Activated CD4-positive, CD25-positive, alpha-beta regulatory T cell treated with anti-CD3 and anti-CD28 coated beads, Interleukin-2, amount 50 U/mL, for 16 hours (primary cell): ENCODE data around the gene ZNF32.
"Not testable (repeated sequence)": the region's sequence is repeated elsewhere in the genome, so short reads cannot be mapped to it uniquely, and the experiment has no call there.

Source experiments
- DNase-seq: peaks from one replicate; pipeline ENCODE4 v3.0.0-alpha.2; 2020; ENCODE audit warnings: low read depth, low spot score

The ZNF32 gene

GRCh38 chr10:43635816-43636215 is 12.9 kb downstream of the ZNF32 start:
- not testable (repeated sequence) for DNase-seq

- DNase-seq = no peak
Measured at GRCh38 chr10:43628956-43629355, 19.7 kb downstream of the ZNF32 start.

DNA sequence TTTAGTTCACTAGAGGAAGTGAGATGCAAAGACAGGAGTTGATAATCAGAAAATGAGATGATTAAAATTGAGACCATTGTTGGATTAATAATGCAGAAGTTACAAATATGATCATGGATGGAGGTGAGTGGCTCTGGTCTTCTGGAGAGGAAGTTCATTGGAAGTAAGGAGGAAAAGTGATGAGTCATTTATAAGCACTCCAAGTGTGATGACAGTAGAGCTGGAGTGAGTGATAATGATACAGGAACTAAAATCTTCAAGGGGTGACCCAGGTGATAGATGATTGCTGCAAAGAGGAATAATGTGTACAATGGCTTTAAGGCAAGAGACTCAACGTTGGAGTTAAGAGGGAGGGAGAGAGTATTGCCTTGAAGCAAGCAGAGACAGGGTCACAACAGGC is 20.7 kb downstream of the ZNF32 start:
- no peak for DNase-seq

DNA sequence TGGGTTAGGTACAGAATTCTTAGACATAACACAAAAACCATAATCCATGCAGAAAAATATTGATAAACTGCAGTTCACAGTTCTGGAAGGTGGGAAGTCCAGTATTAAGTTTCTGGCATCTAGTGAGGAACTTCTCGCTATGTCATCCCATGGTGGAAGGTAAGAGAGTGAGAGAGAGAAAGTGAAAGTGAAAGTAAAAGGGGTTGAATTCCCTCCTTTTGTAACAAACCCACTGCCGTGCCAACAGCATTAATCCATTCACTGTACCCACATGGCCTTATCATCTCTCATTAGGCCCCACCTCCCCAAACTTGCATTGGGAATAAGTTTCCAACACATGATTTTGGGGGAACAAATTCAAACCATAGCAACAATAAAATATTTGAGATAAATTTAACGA is 25.3 kb downstream of the ZNF32 start:
- no peak for DNase-seq

- DNase-seq = no peak
Measured at GRCh38 chr10:43622038-43622437, 26.6 kb downstream of the ZNF32 start.

DNA sequence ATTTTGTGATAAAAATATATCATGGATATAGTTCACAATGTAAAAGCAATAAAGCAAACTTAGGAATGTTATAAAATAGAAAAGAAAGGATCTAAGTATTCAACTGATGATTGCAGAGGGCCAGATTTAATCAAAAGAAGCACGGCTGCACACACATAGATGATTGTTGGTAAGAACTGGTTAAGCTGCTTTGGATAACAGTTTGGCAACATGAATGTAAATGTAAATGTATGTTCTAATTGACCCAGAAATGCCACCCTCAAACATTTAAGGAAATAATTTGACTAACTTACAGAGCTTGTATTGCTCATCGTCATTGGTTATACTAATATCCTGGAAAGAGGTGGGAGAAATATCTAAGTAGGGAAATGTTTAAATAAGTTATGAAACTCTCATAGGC is 29.3 kb downstream of the ZNF32 start:
- DNase-seq = no peak

GRCh38 chr10:43616697-43617370 is 31.8 kb downstream of the ZNF32 start:
- no peak for DNase-seq

GRCh38 chr10:43610636-43611035 is 38.0 kb downstream of the ZNF32 start:
- DNase-seq = no peak

DNA sequence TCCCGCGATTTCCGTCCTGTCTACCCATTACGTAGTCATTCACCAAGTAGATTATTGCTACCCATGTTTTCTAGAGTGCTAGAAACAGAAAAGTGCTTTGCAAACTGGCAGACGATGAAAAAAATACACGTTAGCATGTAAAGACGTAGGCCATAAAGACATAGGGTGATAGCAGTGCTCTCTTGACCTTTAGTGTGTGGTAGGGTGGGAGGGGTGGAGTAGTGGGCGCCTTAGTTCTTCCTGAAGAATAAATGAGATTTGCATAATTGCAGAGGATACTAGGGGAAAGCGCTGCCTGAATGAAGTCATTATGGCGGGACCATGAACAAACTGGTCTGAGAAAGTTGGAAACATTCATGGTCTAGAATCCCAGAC is 41.5 kb downstream of the ZNF32 start:
- DNase-seq = no peak

- peak; percentile 38 for DNase-seq
Measured at GRCh38 chr10:43606323-43607198, 42.1 kb downstream of the ZNF32 start, which contains the start of gene ZNF485. Gene ZNF485, plus strand, starts transcription at chr10:43606438. Its CDS starts 613 bp downstream, at chr10:43607051.

DNA sequence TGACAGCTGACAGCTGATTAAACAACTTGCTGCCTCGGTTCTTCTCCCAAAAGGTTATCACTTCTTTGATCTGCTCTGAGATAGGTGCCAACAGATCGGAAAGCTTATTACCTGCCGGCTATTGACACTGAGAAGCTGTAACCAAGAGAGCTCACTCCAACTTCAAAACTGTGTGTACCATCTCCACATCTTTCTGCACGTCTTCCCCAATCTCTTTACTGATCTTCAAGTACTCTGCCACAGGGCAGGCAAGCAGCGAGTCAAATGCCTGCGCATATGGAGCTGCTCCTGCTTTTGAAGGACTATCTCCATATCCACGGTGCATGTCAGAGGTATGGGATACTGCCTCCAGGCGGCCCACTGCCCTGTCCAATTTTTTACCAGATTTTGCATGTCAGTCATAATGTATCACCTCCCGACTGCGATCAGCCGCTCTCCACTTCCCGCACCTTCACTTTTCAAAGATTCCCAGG is 42.8 kb downstream of the ZNF32 start:
- DNase-seq = no peak

DNA sequence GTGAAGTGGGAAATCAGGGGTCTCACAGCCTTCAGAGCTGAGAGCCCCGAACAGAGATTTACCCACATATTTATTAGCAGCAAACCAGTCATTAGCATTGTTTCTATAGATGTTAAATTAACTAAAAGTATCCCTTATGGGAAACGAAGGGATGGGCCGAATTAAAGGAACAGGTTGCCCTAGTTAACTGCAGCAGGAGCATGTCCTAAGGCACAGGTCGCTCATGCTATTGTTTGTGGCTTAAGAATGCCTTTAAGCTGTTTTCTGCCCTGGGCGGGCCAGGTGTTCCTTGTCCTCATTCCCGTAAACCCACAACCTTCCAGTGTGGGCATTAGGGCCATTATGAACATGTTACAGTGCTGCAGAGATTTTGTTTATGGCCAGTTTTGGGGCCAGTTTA is 47.1 kb downstream of the ZNF32 start:
- DNase-seq = not testable (repeated sequence)

DNA sequence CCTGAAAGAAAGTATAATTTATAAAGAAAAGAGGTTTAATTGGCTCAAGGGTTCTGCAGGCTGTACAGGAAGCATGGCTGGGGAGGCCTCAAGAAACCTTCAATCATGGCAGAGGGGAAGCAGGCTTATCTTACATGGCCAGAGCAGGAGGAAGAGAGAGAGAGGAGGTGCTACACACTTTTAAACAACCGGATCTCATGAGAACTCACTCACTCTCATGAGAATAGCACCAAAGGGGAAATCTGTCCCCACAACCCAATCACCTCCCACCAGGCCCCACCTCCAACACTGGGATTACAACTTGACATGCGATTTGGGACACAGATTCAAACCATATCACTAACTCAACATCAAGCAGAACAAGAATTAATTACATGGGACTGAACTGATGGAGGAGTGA is 49.3 kb downstream of the ZNF32 start:
- no peak for DNase-seq

DNA sequence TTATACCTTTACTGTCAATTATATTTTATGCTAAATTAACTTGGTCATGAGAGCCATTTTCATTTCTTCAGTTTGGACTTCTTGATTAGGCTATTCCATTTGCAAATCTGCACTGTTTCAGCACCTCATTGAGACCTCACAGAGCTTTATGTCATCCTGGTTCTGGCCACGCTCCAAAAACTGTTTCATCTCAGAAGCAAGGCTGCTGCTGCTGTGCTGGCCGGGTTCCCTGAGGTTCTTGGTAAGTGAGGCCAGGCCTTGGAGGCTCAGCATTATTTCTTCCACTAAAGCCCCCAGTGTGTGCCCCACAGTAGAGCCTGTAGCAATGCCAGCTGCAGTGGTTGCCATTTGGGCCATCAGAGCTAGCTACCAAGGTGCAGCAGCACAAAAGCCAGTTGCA is 50.2 kb downstream of the ZNF32 start:
- DNase-seq = no peak

DNA sequence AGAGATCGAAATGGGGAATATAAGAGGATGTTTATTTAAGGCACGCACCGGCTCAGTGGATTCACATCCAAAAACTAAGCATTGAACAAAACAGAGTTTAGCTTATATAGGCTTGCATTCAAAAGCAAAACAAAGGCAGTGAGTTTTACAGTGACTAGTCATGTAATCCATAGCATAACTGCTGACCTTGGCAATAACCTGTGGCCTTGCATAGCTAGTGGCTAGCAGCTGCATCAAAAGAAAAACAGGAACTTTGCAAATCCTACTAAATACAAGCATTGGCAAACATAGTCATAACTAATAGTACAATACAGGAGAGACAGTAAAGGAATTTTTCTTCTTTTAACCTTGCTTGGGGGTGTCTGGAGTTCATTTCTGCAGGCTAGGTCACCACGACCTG is 52.1 kb downstream of the ZNF32 start:
- no peak for DNase-seq

DNA sequence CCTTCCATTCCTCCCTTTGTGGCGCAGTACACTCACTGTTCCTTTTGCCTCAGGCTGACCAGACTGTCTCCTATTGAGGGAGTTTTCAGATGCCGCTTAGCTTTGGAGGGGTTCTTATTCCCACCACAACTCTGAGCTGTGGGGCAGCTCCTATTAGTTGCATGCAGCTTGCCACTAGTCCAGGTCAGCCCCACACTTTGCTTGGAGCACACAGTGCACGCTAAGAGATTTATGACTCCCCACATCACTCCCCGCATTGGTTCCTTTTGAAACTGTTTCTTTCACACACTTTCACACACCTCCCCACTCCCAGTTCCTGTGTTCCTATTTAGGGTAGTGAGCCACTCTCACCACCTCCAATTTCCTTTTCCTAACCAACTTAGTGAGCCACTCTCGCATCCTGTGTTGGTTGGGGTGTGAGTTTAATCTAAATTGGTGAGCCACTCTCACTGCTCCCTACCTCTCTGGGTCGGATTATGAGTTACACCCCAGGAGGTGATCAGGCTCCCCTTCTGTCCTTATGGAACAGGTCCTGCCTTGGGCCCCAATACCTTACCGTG is 52.9 kb downstream of the ZNF32 start:
- no peak for DNase-seq

DNA sequence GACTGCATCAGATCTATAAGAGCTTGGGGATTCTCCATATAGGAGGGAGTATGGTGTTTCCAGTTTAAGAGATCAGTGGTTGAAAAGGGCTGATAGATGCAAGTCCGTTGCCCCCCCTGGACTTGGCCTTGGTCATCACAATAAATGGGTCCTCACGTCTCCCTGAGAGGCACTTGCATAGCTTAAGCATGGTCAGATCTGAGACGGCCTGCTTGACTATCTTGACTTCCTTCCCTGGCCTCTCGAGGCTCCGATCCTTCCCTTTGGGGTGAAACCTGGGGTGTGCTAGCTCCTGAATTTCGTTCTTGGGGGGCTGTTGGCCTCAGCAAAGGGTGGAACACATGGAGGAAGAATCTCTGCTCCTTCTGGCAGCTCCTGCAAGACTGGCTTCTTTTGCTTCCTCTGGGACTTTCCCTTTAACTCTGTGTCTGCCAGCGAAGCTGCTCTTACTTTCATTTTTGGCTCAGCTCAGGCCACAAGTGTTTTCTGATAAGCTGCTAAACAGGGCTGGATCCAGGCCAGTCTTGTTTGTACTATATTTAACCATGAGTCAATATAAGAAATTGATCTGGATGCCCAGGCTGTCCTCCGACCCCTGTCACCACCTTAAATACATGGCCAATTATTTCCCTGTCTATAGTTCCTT is 53.6 kb downstream of the ZNF32 start:
- DNase-seq = no peak
